Measurements from ENCODE around the gene EIF2AK3.
A peak's percentile ranks its signal among the peaks of the same experiment; 100 is the strongest.

The EIF2AK3 gene

GRCh38 chr2:88667219-88667618, 40.0 kb upstream of the EIF2AK3 start:
- Mint-ChIP-seq H3K27ac (no peak overlapping the region), H3K9me3 (no peaks in the 10 kb centered on the region), H3K4me3 (no peak overlapping the region), H3K36me3 (ENCODE audit: low read depth) (no peaks in the 10 kb centered on the region), H3K4me1 (no peaks in the 10 kb centered on the region), H3K27me3 (ENCODE audit: low read depth, poor library complexity) (peaks cover 11% of the 10 kb centered on the region)
- no peak for TF ChIP-seq CTCF (IDR thresholded peaks at IDR 0.05)
- DNase-seq: no peak

GRCh38 chr2:88666576-88666975, 39.3 kb upstream of the EIF2AK3 start:
- Mint-ChIP-seq H3K36me3 (ENCODE audit: low read depth) (no peaks in the 10 kb centered on the region), H3K27me3 (ENCODE audit: low read depth, poor library complexity) (peaks cover 11% of the 10 kb centered on the region), H3K9me3 (no peaks in the 10 kb centered on the region), H3K4me3 (no peak overlapping the region), H3K4me1 (no peaks in the 10 kb centered on the region), H3K27ac (no peak overlapping the region)
- DNase-seq: no peak
- TF ChIP-seq CTCF (IDR thresholded peaks at IDR 0.05): no peak

GRCh38 chr2:88660622-88661021, 33.4 kb upstream of the EIF2AK3 start:
- H3K27ac Mint-ChIP-seq: no peak overlapping the region
- peaks cover 30% of the 10 kb centered on the region for H3K9me3 Mint-ChIP-seq
- H3K4me1 Mint-ChIP-seq: no peaks in the 10 kb centered on the region
- DNase-seq: no peak
- no peak overlapping the region for H3K4me3 Mint-ChIP-seq
- no peak for TF ChIP-seq CTCF (IDR thresholded peaks at IDR 0.05)
- H3K27me3 Mint-ChIP-seq (ENCODE audit: low read depth, poor library complexity): peaks cover 3% of the 10 kb centered on the region
- H3K36me3 Mint-ChIP-seq (ENCODE audit: low read depth): no peaks in the 10 kb centered on the region

GRCh38 chr2:88659538-88659915, 32.3 kb upstream of the EIF2AK3 start:
- DNase-seq: no peak
- no peak for TF ChIP-seq CTCF (IDR thresholded peaks at IDR 0.05)
- Mint-ChIP-seq H3K27ac (peak overlapping the region; percentile 60), H3K9me3 (peaks cover 30% of the 10 kb centered on the region), H3K27me3 (ENCODE audit: low read depth, poor library complexity) (peaks cover 3% of the 10 kb centered on the region), H3K4me3 (no peak overlapping the region), H3K4me1 (no peaks in the 10 kb centered on the region), H3K36me3 (ENCODE audit: low read depth) (no peaks in the 10 kb centered on the region)

GRCh38 chr2:88658881-88659537, 31.7 kb upstream of the EIF2AK3 start:
- DNase-seq: no peak
- Mint-ChIP-seq H3K4me1 (no peaks in the 10 kb centered on the region), H3K27ac (peak overlapping the region; percentile 60), H3K27me3 (ENCODE audit: low read depth, poor library complexity) (peaks cover 3% of the 10 kb centered on the region), H3K9me3 (peaks cover 30% of the 10 kb centered on the region), H3K4me3 (no peak overlapping the region), H3K36me3 (ENCODE audit: low read depth) (no peaks in the 10 kb centered on the region)
- no peak for TF ChIP-seq CTCF (IDR thresholded peaks at IDR 0.05)

- H3K9me3 Mint-ChIP-seq: peaks cover 30% of the 10 kb centered on the region
- peaks cover 3% of the 10 kb centered on the region for H3K27me3 Mint-ChIP-seq (ENCODE audit: low read depth, poor library complexity)
- no peak for TF ChIP-seq CTCF (IDR thresholded peaks at IDR 0.05)
- H3K27ac Mint-ChIP-seq: no peak overlapping the region
- no peak for DNase-seq
- H3K4me1 Mint-ChIP-seq: no peaks in the 10 kb centered on the region
- H3K4me3 Mint-ChIP-seq: no peak overlapping the region
- no peaks in the 10 kb centered on the region for H3K36me3 Mint-ChIP-seq (ENCODE audit: low read depth)
These were observed 31.1 kb upstream of the EIF2AK3 start for GRCh38 chr2:88658326-88658725.
